ENCODE data around the gene RAI1.

GRCh38 chr17:17728146-17728545 is 46.9 kb downstream of the RAI1 start:
- TF ChIP-seq CTCF (IDR thresholded peaks at IDR 0.05), result no peak
- no peak for TF ChIP-seq POLR2A (IDR thresholded peaks at IDR 0.05)
